Urinary bladder (tissue), 4 donors: ENCODE measurements around the gene GOLGA6C. TPM values are rescaled to one million over a fixed set of nuclear protein-coding genes. Genes with fewer than 3 reads are reported as not detected.
"Not testable (repeated sequence)": the region's sequence is repeated elsewhere in the genome, so short reads cannot be mapped to it uniquely, and the experiment has no call there.

Source experiments
- DNase-seq: peaks from one replicate; pipeline ENCODE4 v3.0.0-alpha.2; 2015; ENCODE audit errors: extremely low spot score
- H3K27ac ChIP-seq: one replicate; pipeline ENCODE4 v1.5.1; 2013; ENCODE audit warnings: low read depth, mild to moderate bottlenecking, moderate library complexity
- H3K36me3 ChIP-seq: one replicate; pipeline ENCODE4 v1.6.1; 2013; ENCODE audit warnings: mild to moderate bottlenecking, moderate library complexity; ENCODE audit not compliant: insufficient read depth
- H3K4me1 ChIP-seq: one replicate; pipeline ENCODE4 v1.6.1; 2013; ENCODE audit warnings: mild to moderate bottlenecking, moderate library complexity; ENCODE audit not compliant: insufficient read depth
- H3K4me3 ChIP-seq: one replicate; pipeline ENCODE4 v1.5.1; 2013; ENCODE audit warnings: low read depth, low read length
- WGBS: extraction: QIAGEN DNeasy Blood & Tissue Kit; methylation state at CpG from one replicate; pipeline ENCODE4 v1.1.7; 2013; 5-methylcytosine and 5-hydroxymethylcytosine counted together
- polyA plus RNA-seq: library from polyadenylated mRNA; stranded (reverse); fragments of 200-250 nt; gene quantifications from one replicate; pipeline ENCODE4 v1.2.3, GENCODE V29; 2013
- total RNA-seq: library from RNA; depleted of rRNA; stranded (reverse); fragments of >200 nt; gene quantifications from one replicate; pipeline ENCODE4 v1.2.3, GENCODE V29; 2014
- donor health status: healthy with polysubstance abuse.
- donor health status: healthy.

Gene GOLGA6C
- total and polyA plus RNA-seq, 2 donors: not detected

- not testable (repeated sequence) for H3K4me3 ChIP-seq, H3K27ac ChIP-seq, DNase-seq, H3K4me1 ChIP-seq, H3K36me3 ChIP-seq
- 73% methylated on average over 4 of the region's 4 CpGs for WGBS
These were observed 5.8 kb upstream of the GOLGA6C start for GRCh38 chr15:75252285-75252684.

GRCh38 chr15:75258620-75259343 is 648 bp downstream of the GOLGA6C start:
- not testable (repeated sequence) for DNase-seq, H3K27ac ChIP-seq, H3K4me3 ChIP-seq, H3K36me3 ChIP-seq, H3K4me1 ChIP-seq
- WGBS: 82% methylated on average over 11 of the region's 16 CpGs

- not testable (repeated sequence) for H3K36me3 ChIP-seq, DNase-seq, H3K4me1 ChIP-seq, H3K4me3 ChIP-seq, H3K27ac ChIP-seq
- no CpG with 5 or more reads among the region's 3 CpGs for WGBS
These were observed 1.7 kb downstream of the GOLGA6C start for GRCh38 chr15:75259873-75260272.

- H3K4me1 ChIP-seq, DNase-seq, H3K27ac ChIP-seq, H3K4me3 ChIP-seq, H3K36me3 ChIP-seq: not testable (repeated sequence)
- WGBS: 92% methylated on average over 3 of the region's 8 CpGs
These were observed 15.7 kb downstream of the GOLGA6C start for GRCh38 chr15:75273751-75274359.

GRCh38 chr15:75274509-75275107 is 16.5 kb downstream of the GOLGA6C start:
- H3K4me1 ChIP-seq, H3K27ac ChIP-seq, DNase-seq, H3K36me3 ChIP-seq, H3K4me3 ChIP-seq: not testable (repeated sequence)
- 69% methylated on average over 5 of the region's 5 CpGs for WGBS

- not testable (repeated sequence) for H3K36me3 ChIP-seq, H3K27ac ChIP-seq, H3K4me3 ChIP-seq, DNase-seq, H3K4me1 ChIP-seq
- WGBS: 75% methylated on average over 3 of the region's 3 CpGs
These were observed 17.5 kb downstream of the GOLGA6C start for GRCh38 chr15:75275617-75276016.

GRCh38 chr15:75278497-75278896 is 20.4 kb downstream of the GOLGA6C start:
- 20% methylated on average over 1 of the region's 1 CpG for WGBS
- not testable (repeated sequence) for H3K36me3 ChIP-seq, DNase-seq, H3K4me1 ChIP-seq, H3K4me3 ChIP-seq, H3K27ac ChIP-seq

- not testable (repeated sequence) for DNase-seq, H3K27ac ChIP-seq, H3K4me1 ChIP-seq, H3K4me3 ChIP-seq, H3K36me3 ChIP-seq
- no CpG with 5 or more reads among the region's 7 CpGs for WGBS
These were observed 24.4 kb downstream of the GOLGA6C start, which contains the start of gene GOLGA6D for GRCh38 chr15:75282572-75282971. Gene GOLGA6D, plus strand, starts transcription at chr15:75282835. Its CDS starts 41 bp downstream, at chr15:75282876.

- H3K4me3 ChIP-seq, H3K4me1 ChIP-seq, H3K27ac ChIP-seq, H3K36me3 ChIP-seq, DNase-seq: not testable (repeated sequence)
- WGBS: no CpG with 5 or more reads among the region's 3 CpGs
These were observed 26.0 kb downstream of the GOLGA6C start for GRCh38 chr15:75284152-75284551.

GRCh38 chr15:75293660-75294059 is 35.5 kb downstream of the GOLGA6C start:
- not testable (repeated sequence) for H3K27ac ChIP-seq, H3K36me3 ChIP-seq, H3K4me3 ChIP-seq, DNase-seq, H3K4me1 ChIP-seq
- 76% methylated on average over 6 of the region's 18 CpGs for WGBS

GRCh38 chr15:75298541-75299310 is 40.6 kb downstream of the GOLGA6C start:
- 73% methylated on average over 8 of the region's 13 CpGs for WGBS

GRCh38 chr15:75299311-75299688 is 41.2 kb downstream of the GOLGA6C start:
- not testable (repeated sequence) for H3K27ac ChIP-seq, H3K4me3 ChIP-seq, H3K36me3 ChIP-seq, H3K4me1 ChIP-seq, DNase-seq
- WGBS: 23% methylated on average over 6 of the region's 6 CpGs

More at GRCh38 chr15:75298541-75299310, 40.6 kb downstream of the GOLGA6C start:
- H3K4me3 ChIP-seq, H3K27ac ChIP-seq, H3K36me3 ChIP-seq, DNase-seq, H3K4me1 ChIP-seq: not testable (repeated sequence)

GRCh38 chr15:75300026-75300425 is 41.9 kb downstream of the GOLGA6C start:
- not testable (repeated sequence) for H3K4me3 ChIP-seq, DNase-seq, H3K36me3 ChIP-seq, H3K27ac ChIP-seq, H3K4me1 ChIP-seq
- WGBS: 65% methylated on average over 5 of the region's 6 CpGs
